Neural cell (in vitro differentiated cells): ENCODE measurements around the gene TINAGL1. TPM values are rescaled to one million over a fixed set of nuclear protein-coding genes. Genes with fewer than 3 reads are reported as not detected.

ENCODE experiments used
- H2AFZ ChIP-seq: fragments of 200-600, 300-800 bp; sonication (generic), shearing (Covaris generic); 2 replicates; pipeline ENCODE4 v1.6.0; 2014; ENCODE audit warnings: low read depth, mild to moderate bottlenecking, antibody characterized with exemption, low read length, moderate library complexity
- H3F3A ChIP-seq: fragments of 200-600 bp; shearing (Covaris generic); 2 replicates; pipeline ENCODE4 v1.6.1; 2016; ENCODE audit warnings: mild to moderate bottlenecking, moderate library complexity, mixed read lengths, antibody characterized with exemption, low read length; ENCODE audit not compliant: insufficient read depth, poor library complexity, severe bottlenecking
- H3K27ac ChIP-seq: fragments of 200-600, 300-800 bp; sonication (generic), shearing (Covaris generic); 2 replicates; pipeline ENCODE4 v1.5.1; 2014; ENCODE audit warnings: mild to moderate bottlenecking, low read length, moderate library complexity
- H3K27me3 ChIP-seq: fragments of 300-800, 200-600 bp; sonication (generic), shearing (Covaris generic); 2 replicates; pipeline ENCODE4 v1.6.0; 2014; ENCODE audit warnings: mild to moderate bottlenecking, low read depth, low read length, moderate library complexity; ENCODE audit not compliant: insufficient read depth
- H3K36me3 ChIP-seq: fragments of 300-800, 200-600 bp; sonication (generic), shearing (Covaris generic); 2 replicates; pipeline ENCODE4 v1.5.1; 2014; ENCODE audit warnings: mild to moderate bottlenecking, antibody characterized with exemption, low read length, moderate library complexity; ENCODE audit not compliant: insufficient read depth
- H3K4me2 ChIP-seq: fragments of 300-800, 200-600 bp; sonication (generic), shearing (Covaris generic); 2 replicates; pipeline ENCODE4 v1.6.0; 2014; ENCODE audit warnings: mild to moderate bottlenecking, low read length
- H3K4me3 ChIP-seq: fragments of 300-800, 200-600 bp; sonication (generic), shearing (Covaris generic); 2 replicates; pipeline ENCODE4 v1.5.1; 2014; ENCODE audit warnings: mild to moderate bottlenecking, low read length, moderate library complexity
- H3K79me2 ChIP-seq: fragments of 200-600 bp; shearing (Covaris generic); replicated peaks from 2 replicates; pipeline ENCODE4 v1.6.0; 2014; ENCODE audit warnings: mild to moderate bottlenecking, low read length, moderate library complexity; ENCODE audit not compliant: insufficient read depth
- H3K9ac ChIP-seq: fragments of 300-800, 200-600 bp; sonication (generic), shearing (Covaris generic); 2 replicates; pipeline ENCODE4 v1.6.1; 2016; ENCODE audit warnings: mild to moderate bottlenecking, low read length, mixed read lengths
- H3K9me2 ChIP-seq: fragments of 200-600 bp; shearing (Covaris generic); 2 replicates; pipeline ENCODE4 v1.6.1; 2016; ENCODE audit warnings: mild to moderate bottlenecking, low read length, mixed read lengths; ENCODE audit not compliant: insufficient read depth
- H3K9me3 ChIP-seq: fragments of 200-600, 300-800 bp; sonication (generic), shearing (Covaris generic); 2 replicates; pipeline ENCODE4 v1.6.1; 2016; ENCODE audit warnings: mild to moderate bottlenecking, mixed run types, low read length, moderate library complexity, mixed read lengths
- H4K20me1 ChIP-seq: fragments of 200-600 bp; shearing (Covaris generic); 2 replicates; pipeline ENCODE4 v1.6.1; 2016; ENCODE audit warnings: mild to moderate bottlenecking, mixed run types; ENCODE audit not compliant: insufficient read depth
- CTCF ChIP-seq: fragments of 450-650 bp; IDR thresholded peaks from 2 replicates; pipeline ENCODE4 v1.5.1; 2014; ENCODE audit warnings: antibody characterized with exemption, mild to moderate bottlenecking, moderate library complexity; ENCODE audit not compliant: poor library complexity, severe bottlenecking
- EP300 ChIP-seq: fragments of 450-650 bp; conservative IDR thresholded peaks from 2 replicates; pipeline ENCODE4 v1.6.1; 2014; ENCODE audit warnings: antibody characterized with exemption, mild to moderate bottlenecking, moderate library complexity; ENCODE audit not compliant: poor library complexity, severe bottlenecking
- EZH2 ChIP-seq: fragments of 200-600, 300-800 bp; shearing (Covaris generic), sonication (generic); IDR thresholded peaks from 2 replicates; pipeline ENCODE4 v1.6.1; 2014; ENCODE audit warnings: antibody characterized with exemption, low read length, borderline replicate concordance, mild to moderate bottlenecking; ENCODE audit not compliant: insufficient read depth, poor library complexity, severe bottlenecking
- MXI1 ChIP-seq: fragments of 450-650 bp; conservative IDR thresholded peaks from 2 replicates; pipeline ENCODE4 v1.6.1; 2014; ENCODE audit warnings: antibody characterized with exemption, mild to moderate bottlenecking; ENCODE audit not compliant: poor library complexity, severe bottlenecking
- POLR2AphosphoS5 ChIP-seq: IDR thresholded peaks from 2 replicates; pipeline ENCODE4 v1.6.1; 2012
- RAD21 ChIP-seq: fragments of 450-650 bp; conservative IDR thresholded peaks from 2 replicates; pipeline ENCODE4 v1.6.1; 2014; ENCODE audit warnings: antibody characterized with exemption, mild to moderate bottlenecking, moderate library complexity
- SMC3 ChIP-seq: fragments of 450-650 bp; conservative IDR thresholded peaks from 2 replicates; pipeline ENCODE4 v1.6.1; 2014; ENCODE audit warnings: antibody characterized with exemption, mild to moderate bottlenecking, moderate library complexity; ENCODE audit not compliant: poor library complexity
- TAF1 ChIP-seq: IDR thresholded peaks from 2 replicates; pipeline ENCODE4 v1.6.1; 2012; ENCODE audit warnings: low read depth
- polyA minus RNA-seq: library from RNA; depleted of rRNA, polyadenylated mRNA; stranded (reverse); fragments of >200 nt; gene quantifications from 2 replicates; pipeline ENCODE4 v1.2.3, GENCODE V29; 2014
- polyA plus RNA-seq: library from polyadenylated mRNA; depleted of rRNA; stranded (reverse); fragments of >200 nt; gene quantifications from 2 replicates; pipeline ENCODE4 v1.2.3, GENCODE V29; 2014
- TF ChIP-seq, protein P1 (sequence below): IDR thresholded peaks from 2 replicates; pipeline ENCODE4 v1.6.1; 2012; ENCODE audit warnings: borderline replicate concordance

Gene TINAGL1, protein sequence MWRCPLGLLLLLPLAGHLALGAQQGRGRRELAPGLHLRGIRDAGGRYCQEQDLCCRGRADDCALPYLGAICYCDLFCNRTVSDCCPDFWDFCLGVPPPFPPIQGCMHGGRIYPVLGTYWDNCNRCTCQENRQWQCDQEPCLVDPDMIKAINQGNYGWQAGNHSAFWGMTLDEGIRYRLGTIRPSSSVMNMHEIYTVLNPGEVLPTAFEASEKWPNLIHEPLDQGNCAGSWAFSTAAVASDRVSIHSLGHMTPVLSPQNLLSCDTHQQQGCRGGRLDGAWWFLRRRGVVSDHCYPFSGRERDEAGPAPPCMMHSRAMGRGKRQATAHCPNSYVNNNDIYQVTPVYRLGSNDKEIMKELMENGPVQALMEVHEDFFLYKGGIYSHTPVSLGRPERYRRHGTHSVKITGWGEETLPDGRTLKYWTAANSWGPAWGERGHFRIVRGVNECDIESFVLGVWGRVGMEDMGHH
- polyA plus RNA-seq (1.0 TPM in 1 of 2 replicates, not detected in the other), polyA minus RNA-seq (not detected in 2 replicates)

- no peaks in the 10 kb centered on the region for H3K9me2 ChIP-seq
- H3K9me3 ChIP-seq, result no peaks in the 10 kb centered on the region
- H3K4me3 ChIP-seq, result no peak within 1 kb of the TSS
- H3F3A ChIP-seq, result no peaks in the 10 kb centered on the region
- H3K36me3 ChIP-seq, result no peaks in the 10 kb centered on the region
- H3K27ac ChIP-seq, result no peak within 1 kb of the TSS
- peaks cover 4% of the 10 kb centered on the region for H3K27me3 ChIP-seq
- H2AFZ ChIP-seq, result no peak within 1 kb of the TSS
- H3K79me2 ChIP-seq, result no peaks in the 10 kb centered on the region
- H3K9ac ChIP-seq, result no peak within 1 kb of the TSS
- no peak for TF ChIP-seq SMC3
- TF ChIP-seq POLR2AphosphoS5, result no peak
- TF ChIP-seq, protein P1, sequence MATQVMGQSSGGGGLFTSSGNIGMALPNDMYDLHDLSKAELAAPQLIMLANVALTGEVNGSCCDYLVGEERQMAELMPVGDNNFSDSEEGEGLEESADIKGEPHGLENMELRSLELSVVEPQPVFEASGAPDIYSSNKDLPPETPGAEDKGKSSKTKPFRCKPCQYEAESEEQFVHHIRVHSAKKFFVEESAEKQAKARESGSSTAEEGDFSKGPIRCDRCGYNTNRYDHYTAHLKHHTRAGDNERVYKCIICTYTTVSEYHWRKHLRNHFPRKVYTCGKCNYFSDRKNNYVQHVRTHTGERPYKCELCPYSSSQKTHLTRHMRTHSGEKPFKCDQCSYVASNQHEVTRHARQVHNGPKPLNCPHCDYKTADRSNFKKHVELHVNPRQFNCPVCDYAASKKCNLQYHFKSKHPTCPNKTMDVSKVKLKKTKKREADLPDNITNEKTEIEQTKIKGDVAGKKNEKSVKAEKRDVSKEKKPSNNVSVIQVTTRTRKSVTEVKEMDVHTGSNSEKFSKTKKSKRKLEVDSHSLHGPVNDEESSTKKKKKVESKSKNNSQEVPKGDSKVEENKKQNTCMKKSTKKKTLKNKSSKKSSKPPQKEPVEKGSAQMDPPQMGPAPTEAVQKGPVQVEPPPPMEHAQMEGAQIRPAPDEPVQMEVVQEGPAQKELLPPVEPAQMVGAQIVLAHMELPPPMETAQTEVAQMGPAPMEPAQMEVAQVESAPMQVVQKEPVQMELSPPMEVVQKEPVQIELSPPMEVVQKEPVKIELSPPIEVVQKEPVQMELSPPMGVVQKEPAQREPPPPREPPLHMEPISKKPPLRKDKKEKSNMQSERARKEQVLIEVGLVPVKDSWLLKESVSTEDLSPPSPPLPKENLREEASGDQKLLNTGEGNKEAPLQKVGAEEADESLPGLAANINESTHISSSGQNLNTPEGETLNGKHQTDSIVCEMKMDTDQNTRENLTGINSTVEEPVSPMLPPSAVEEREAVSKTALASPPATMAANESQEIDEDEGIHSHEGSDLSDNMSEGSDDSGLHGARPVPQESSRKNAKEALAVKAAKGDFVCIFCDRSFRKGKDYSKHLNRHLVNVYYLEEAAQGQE, result no peak
- TF ChIP-seq CTCF, result no peak
- TF ChIP-seq EP300, result no peak
- TF ChIP-seq EZH2, result no peak
- no peak for TF ChIP-seq RAD21
- no peak for TF ChIP-seq TAF1
- TF ChIP-seq MXI1, result no peak
- no peak within 1 kb of the TSS for H3K4me2 ChIP-seq
- H4K20me1 ChIP-seq, result no peaks in the 10 kb centered on the region
Observed at GRCh38 chr1:31576201-31576669, at the start of gene TINAGL1. Gene TINAGL1, plus strand, starts transcription at chr1:31576515. Its CDS starts 634 bp downstream, at chr1:31577149.

GRCh38 chr1:31529999-31530684, 46.2 kb upstream of the TINAGL1 start:
- no peaks in the 10 kb centered on the region for H3K9me2 ChIP-seq
- TF ChIP-seq RAD21 (no peak), EZH2 (no peak), CTCF (no peak), SMC3 (no peak), EP300 (no peak), POLR2AphosphoS5 (no peak), TAF1 (no peak), MXI1 (no peak)
- TF ChIP-seq, protein P1, result no peak
- no peak overlapping the region for H3K4me2 ChIP-seq
- no peak overlapping the region for H3K4me3 ChIP-seq
- H3K9me3 ChIP-seq, result no peaks in the 10 kb centered on the region
- H3K27me3 ChIP-seq, result peaks cover 3% of the 10 kb centered on the region
- no peak overlapping the region for H3K9ac ChIP-seq
- H3K27ac ChIP-seq, result no peak overlapping the region
- H3F3A ChIP-seq, result no peaks in the 10 kb centered on the region
- no peaks in the 10 kb centered on the region for H3K79me2 ChIP-seq
- no peaks in the 10 kb centered on the region for H3K36me3 ChIP-seq
- no peak overlapping the region for H2AFZ ChIP-seq
- H4K20me1 ChIP-seq, result no peaks in the 10 kb centered on the region
